Lower lobe of right lung (tissue), 2 donors: ENCODE results near the gene MCHR2. TPM values are rescaled to one million over a fixed set of nuclear protein-coding genes. Genes with fewer than 3 reads are reported as not detected.

ENCODE experiments used
- ATAC-seq, 2 donors: fragments of 200-7000 bp; cut with Tn5 transposase; one replicate each; pipeline ENCODE4 v1.9.1; 2020 to 2022; ENCODE audit warnings: mild to moderate bottlenecking in 2 of 2, moderate library complexity in 2 of 2
- DNase-seq: peaks from one replicate; pipeline ENCODE4 v3.0.0-alpha.2; 2020
- H3K27ac ChIP-seq: fragments of 200-600 bp; one replicate; pipeline ENCODE4 v1.8.0; 2022
- H3K27me3 ChIP-seq: fragments of 200-600 bp; one replicate; pipeline ENCODE4 v1.8.0; 2022; ENCODE audit warnings: low read depth
- H3K36me3 ChIP-seq: fragments of 200-600 bp; one replicate; pipeline ENCODE4 v1.8.0; 2022; ENCODE audit warnings: mild to moderate bottlenecking
- H3K4me1 ChIP-seq: fragments of 200-600 bp; one replicate; pipeline ENCODE4 v1.8.0; 2022
- H3K4me3 ChIP-seq: fragments of 200-600 bp; one replicate; pipeline ENCODE4 v1.8.0; 2022; ENCODE audit warnings: mild to moderate bottlenecking
- H3K9me3 ChIP-seq: fragments of 200-600 bp; one replicate; pipeline ENCODE4 v1.8.0; 2022
- intact Hi-C: fragments of 100-400 bp; cut with DNase I; formaldehyde crosslinking; loops from one replicate; pipeline ENCODE4 v1.11.0; 2022
- total RNA-seq: library from RNA; stranded (reverse); fragmentation: NEBNext Ultra II Directional; extraction: Animal tissue kit (Norgen Biotek cat#: 25700); gene quantifications from one replicate; pipeline ENCODE4 v1.2.1, GENCODE V29; 2021
- TF ChIP-seq, protein P1 (sequence below): fragments of 200-600 bp; IDR thresholded peaks from one replicate; pipeline ENCODE4 v1.8.0; 2022; ENCODE audit warnings: antibody characterized with exemption, mild to moderate bottlenecking
- donor health status: DM: no; HTN: yes; CAD: no; lungs with severe emphysema.

The MCHR2 gene
- total RNA-seq, 1 donor from 2014 or later: not detected

DNA sequence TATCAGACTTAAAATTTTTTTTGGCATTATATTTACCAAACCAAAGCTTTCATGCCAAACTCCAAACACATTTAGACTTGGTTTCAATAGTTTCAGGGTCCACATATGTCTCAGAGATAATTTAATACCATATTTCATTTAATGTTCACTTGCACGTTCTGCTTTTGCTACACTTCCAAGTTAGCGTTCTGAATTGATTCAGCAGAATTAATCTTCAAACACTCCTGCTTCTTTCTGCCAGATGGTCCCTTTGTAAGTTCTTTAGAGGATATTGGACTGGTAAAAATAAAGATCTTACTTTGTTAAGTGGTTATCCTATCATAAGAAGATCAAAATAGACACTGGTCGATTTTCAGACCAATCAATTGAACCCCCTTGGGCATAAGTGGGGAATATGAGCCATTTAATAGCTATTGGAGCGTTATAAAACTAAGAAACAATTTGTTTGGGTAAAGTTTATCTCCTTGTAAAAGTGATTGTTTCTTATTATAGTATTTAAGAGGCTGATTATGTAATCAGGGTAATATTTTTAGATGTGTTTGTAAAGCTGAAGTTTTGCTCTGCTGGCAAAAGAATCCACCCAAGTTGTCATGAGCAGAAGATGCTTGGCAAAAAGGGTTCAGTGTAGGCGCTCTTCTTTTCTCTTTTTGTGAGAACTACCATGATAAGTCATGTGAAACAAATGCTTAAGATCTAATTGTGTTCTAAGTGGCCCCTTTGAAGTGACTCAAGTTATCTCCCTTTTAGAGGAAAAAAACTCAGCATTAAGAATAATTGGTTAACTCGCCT, 92.2 kb downstream of the MCHR2 start:
- Histone ChIP-seq H3K27ac (no peak overlapping the region), H3K36me3 (no peaks in the 10 kb centered on the region), H3K4me3 (no peak overlapping the region), H3K4me1 (no peaks in the 10 kb centered on the region), H3K9me3 (no peaks in the 10 kb centered on the region), H3K27me3 (no peaks in the 10 kb centered on the region)
- TF ChIP-seq, protein P1, sequence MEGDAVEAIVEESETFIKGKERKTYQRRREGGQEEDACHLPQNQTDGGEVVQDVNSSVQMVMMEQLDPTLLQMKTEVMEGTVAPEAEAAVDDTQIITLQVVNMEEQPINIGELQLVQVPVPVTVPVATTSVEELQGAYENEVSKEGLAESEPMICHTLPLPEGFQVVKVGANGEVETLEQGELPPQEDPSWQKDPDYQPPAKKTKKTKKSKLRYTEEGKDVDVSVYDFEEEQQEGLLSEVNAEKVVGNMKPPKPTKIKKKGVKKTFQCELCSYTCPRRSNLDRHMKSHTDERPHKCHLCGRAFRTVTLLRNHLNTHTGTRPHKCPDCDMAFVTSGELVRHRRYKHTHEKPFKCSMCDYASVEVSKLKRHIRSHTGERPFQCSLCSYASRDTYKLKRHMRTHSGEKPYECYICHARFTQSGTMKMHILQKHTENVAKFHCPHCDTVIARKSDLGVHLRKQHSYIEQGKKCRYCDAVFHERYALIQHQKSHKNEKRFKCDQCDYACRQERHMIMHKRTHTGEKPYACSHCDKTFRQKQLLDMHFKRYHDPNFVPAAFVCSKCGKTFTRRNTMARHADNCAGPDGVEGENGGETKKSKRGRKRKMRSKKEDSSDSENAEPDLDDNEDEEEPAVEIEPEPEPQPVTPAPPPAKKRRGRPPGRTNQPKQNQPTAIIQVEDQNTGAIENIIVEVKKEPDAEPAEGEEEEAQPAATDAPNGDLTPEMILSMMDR: no peak
- ATAC-seq: no peak
- intact Hi-C loops: no loop called here
- DNase-seq: no peak

DNA sequence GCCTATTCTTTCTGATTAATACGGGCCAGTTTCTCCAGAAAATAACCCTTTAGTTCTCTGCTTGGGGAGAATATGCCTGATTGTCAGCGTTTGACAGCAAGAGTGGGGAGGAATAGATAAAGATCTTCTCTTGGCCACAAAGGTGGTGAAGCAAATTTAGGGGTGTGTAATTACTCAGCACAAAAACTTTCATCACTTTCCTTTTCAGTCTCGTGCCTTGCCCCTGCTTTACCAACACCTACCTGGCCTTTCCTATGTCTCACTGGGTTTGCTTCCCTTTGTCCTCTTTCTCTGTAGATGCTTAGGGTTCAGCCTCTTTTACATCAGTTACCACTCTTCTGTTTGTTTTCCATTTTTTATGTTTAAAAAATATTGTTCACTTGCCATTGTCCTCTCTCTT, 99.2 kb downstream of the MCHR2 start:
- H3K27me3 ChIP-seq: no peaks in the 10 kb centered on the region
- no peaks in the 10 kb centered on the region for H3K4me1 ChIP-seq
- no peak overlapping the region for H3K4me3 ChIP-seq
- ATAC-seq (no peak), DNase-seq (no peak)
- H3K36me3 ChIP-seq: no peaks in the 10 kb centered on the region
- intact Hi-C loops: no loop called here
- no peaks in the 10 kb centered on the region for H3K9me3 ChIP-seq
- H3K27ac ChIP-seq: no peak overlapping the region
- TF ChIP-seq, protein P1: no peak

DNA sequence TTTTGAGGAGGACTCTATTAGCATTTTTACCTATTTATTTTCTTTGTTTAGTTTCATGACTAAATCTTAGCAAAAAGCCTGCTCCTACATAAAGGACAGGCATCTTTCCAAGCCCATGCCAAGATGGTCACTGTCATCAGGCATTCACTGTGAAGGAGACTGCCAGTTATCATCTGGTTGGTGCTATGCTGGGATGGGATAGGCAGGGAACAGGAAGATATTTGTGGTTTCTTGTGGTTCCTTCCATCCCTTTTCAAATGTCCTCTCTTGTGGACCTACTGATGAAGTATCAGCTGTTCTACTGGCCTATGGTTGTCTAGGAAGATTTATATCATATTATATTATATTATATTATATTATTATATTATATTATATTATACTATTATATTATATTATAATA, 107.0 kb downstream of the MCHR2 start:
- no peaks in the 10 kb centered on the region for H3K27me3 ChIP-seq
- intact Hi-C loops: no loop called here
- H3K27ac ChIP-seq: no peak overlapping the region
- DNase-seq (no peak), ATAC-seq (no peak)
- no peaks in the 10 kb centered on the region for H3K36me3 ChIP-seq
- no peak overlapping the region for H3K4me3 ChIP-seq
- H3K4me1 ChIP-seq: no peaks in the 10 kb centered on the region
- TF ChIP-seq, protein P1: no peak
- H3K9me3 ChIP-seq: no peaks in the 10 kb centered on the region

DNA sequence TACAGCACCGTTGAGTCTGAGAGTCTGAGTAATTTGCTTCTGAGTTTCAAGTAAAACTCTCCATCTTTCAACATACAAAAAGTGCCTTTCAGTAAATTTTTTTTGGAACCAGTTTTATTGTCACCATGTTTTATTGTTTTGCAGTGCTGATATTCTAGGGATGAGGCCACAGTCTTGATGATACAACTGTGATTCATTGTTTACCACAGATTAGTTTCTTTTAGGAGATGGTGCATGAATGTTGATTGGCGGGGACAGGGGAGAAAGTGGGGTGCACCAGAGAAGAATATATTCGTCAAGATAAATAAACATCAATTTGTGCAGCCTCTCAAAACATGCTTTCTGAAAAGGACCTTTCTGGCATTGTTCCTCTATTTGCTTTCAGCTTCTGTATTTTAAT, 109.0 kb downstream of the MCHR2 start:
- TF ChIP-seq, protein P1: no peak
- no peaks in the 10 kb centered on the region for H3K27me3 ChIP-seq

DNA sequence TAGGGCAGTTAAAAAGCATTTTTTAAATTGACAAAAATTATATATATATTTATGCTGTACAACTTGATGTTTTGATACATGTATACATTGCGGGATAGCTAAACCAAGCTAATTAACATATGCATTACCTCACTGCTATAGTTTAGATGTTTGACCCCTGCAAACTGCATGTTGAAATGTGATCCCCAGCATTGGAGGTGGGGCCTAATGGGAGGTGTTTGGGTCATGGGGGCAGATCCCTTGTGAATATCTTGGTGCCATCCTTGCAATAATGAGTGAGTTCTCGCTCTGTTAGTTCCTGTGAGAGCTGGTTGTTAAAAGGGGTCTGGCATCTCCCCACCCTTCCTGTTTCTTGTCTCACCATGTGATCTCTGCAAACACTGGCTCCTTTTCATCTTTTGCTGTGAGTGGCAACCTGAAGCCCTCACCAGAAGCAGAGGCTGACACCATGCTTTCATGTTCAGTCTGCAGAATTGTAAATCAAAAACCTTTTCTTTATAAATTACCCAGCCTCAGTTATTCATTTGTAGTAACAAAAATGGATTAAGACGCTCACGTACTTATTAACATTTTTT, 111.8 kb downstream of the MCHR2 start:
- TF ChIP-seq, protein P1: no peak
- Histone ChIP-seq H3K27me3 (no peaks in the 10 kb centered on the region), H3K36me3 (no peaks in the 10 kb centered on the region), H3K27ac (no peak overlapping the region), H3K9me3 (no peaks in the 10 kb centered on the region), H3K4me3 (no peak overlapping the region), H3K4me1 (no peaks in the 10 kb centered on the region)
- no peak for DNase-seq
- ATAC-seq: no peak
- intact Hi-C loops: no loop called here

More for the DNA sequence above, 109.0 kb downstream of the MCHR2 start:
- H3K4me3 ChIP-seq: no peak overlapping the region
- DNase-seq (no peak), ATAC-seq (no peak)
- H3K4me1 ChIP-seq: no peaks in the 10 kb centered on the region
- H3K36me3 ChIP-seq: no peaks in the 10 kb centered on the region
- intact Hi-C loops: no loop called here
- H3K27ac ChIP-seq: no peak overlapping the region
- no peaks in the 10 kb centered on the region for H3K9me3 ChIP-seq
